H1 (cell line): ENCODE measurements around the gene BUB1B. TPM values are rescaled to one million over a fixed set of nuclear protein-coding genes. Genes with fewer than 3 reads are reported as not detected.

Source experiments
- EZH2 ChIP-seq: fragments of 200-600 bp; sonication (generic); IDR thresholded peaks from 2 replicates; pipeline ENCODE4 v1.7.1; 2012; ENCODE audit warnings: low read depth, mild to moderate bottlenecking, moderate library complexity, low read length, inconsistent platforms; ENCODE audit not compliant: severe bottlenecking
- NRF1 ChIP-seq: IDR thresholded peaks from 2 replicates; pipeline ENCODE4 v1.6.1; 2011; ENCODE audit warnings: mild to moderate bottlenecking, low read depth, low read length, improper control_type of control experiment
- POU5F1 ChIP-seq: IDR thresholded peaks from 2 replicates; pipeline ENCODE4 v1.6.1; 2011; ENCODE audit warnings: low read depth, mild to moderate bottlenecking, low read length, moderate library complexity
- RNF2 ChIP-seq: fragments of 200-900, 300-1000 bp; sonication (generic); IDR thresholded peaks from 2 replicates; pipeline ENCODE4 v1.7.1; 2016; ENCODE audit warnings: borderline replicate concordance, low read depth, mild to moderate bottlenecking, antibody characterized with exemption, low read length; ENCODE audit not compliant: poor library complexity, severe bottlenecking; ENCODE audit errors: missing control alignments
- SIRT6 ChIP-seq: IDR thresholded peaks from one replicate; pipeline ENCODE4 v1.7.1; 2012; ENCODE audit warnings: low read length, inconsistent platforms
- SIX5 ChIP-seq: IDR thresholded peaks from 2 replicates; pipeline ENCODE4 v1.6.1; 2011; ENCODE audit warnings: mild to moderate bottlenecking, low read depth, low read length
- TBP ChIP-seq: IDR thresholded peaks from 2 replicates; pipeline ENCODE4 v1.6.1; 2011; ENCODE audit warnings: low read depth, low read length, improper control_type of control experiment
- TCF12 ChIP-seq: IDR thresholded peaks from 2 replicates; pipeline ENCODE4 v1.6.1; 2011; ENCODE audit warnings: low read depth, mild to moderate bottlenecking, low read length
- polyA plus RNA-seq, 7 experiments: library from polyadenylated mRNA; depleted of rRNA in 3 of 7; stranded (reverse) in 5 of 7; unstranded in 2 of 7; fragments of >200 nt in 5 of 7; fragments of 200-250 nt in 2 of 7; gene quantifications; 1 replicate in 5 of 7; 2 replicates in 1 of 7; 4 replicates in 1 of 7; pipeline versions ENCODE4 v1.2.1 to v1.2.3, GENCODE V29; 2011 to 2013; ENCODE audit warnings: missing spikeins in 2 of 7, mixed read lengths in 2 of 7
- total RNA-seq: library from RNA; stranded (reverse); fragmentation: NEBNext Ultra II Directional; extraction: Animal tissue kit (Norgen Biotek cat#: 25700); gene quantifications from 2 replicates; pipeline ENCODE4 v1.2.1, GENCODE V29; 2021
- TF ChIP-seq, protein P1 (sequence below), 3 experiments: IDR thresholded peaks; 1 replicate in 2 of 3; 2 replicates in 1 of 3; pipeline versions ENCODE4 v1.5.1 to v1.6.1; 2011; ENCODE audit warnings: low read length in 3 of 3, mild to moderate bottlenecking in 3 of 3, inconsistent platforms in 2 of 3, low read depth in 1 of 3, moderate library complexity in 1 of 3; ENCODE audit not compliant: insufficient read depth in 1 of 3; ENCODE audit errors: control extremely low read depth in 1 of 3

BUB1B gene
- total and polyA plus RNA-seq, 2 of the 8 experiments (the other 6 are each of a cell fraction or from before 2014, with no cell fraction given), result 48.9 to 144 TPM

GRCh38 chr15:40239404-40239692, 78.5 kb downstream of the BUB1B start (continued):
- TF ChIP-seq, protein P1, sequence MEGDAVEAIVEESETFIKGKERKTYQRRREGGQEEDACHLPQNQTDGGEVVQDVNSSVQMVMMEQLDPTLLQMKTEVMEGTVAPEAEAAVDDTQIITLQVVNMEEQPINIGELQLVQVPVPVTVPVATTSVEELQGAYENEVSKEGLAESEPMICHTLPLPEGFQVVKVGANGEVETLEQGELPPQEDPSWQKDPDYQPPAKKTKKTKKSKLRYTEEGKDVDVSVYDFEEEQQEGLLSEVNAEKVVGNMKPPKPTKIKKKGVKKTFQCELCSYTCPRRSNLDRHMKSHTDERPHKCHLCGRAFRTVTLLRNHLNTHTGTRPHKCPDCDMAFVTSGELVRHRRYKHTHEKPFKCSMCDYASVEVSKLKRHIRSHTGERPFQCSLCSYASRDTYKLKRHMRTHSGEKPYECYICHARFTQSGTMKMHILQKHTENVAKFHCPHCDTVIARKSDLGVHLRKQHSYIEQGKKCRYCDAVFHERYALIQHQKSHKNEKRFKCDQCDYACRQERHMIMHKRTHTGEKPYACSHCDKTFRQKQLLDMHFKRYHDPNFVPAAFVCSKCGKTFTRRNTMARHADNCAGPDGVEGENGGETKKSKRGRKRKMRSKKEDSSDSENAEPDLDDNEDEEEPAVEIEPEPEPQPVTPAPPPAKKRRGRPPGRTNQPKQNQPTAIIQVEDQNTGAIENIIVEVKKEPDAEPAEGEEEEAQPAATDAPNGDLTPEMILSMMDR (IDR thresholded peaks at IDR 0.05; ENCODE audit: control extremely low read depth in 1 of 3, insufficient read depth in 1 of 3, low read depth in 1 of 3, low read length in 3 of 3), result no peak
- TF ChIP-seq NRF1 (no peak), SIRT6 (no peak), RNF2 (no peak), EZH2 (peak; percentile 26), SIX5 (no peak), POU5F1 (no peak), TCF12 (no peak), TBP (no peak)
